GM12878 (cell line): Measurements from ENCODE around the gene TTC5. TPM values are rescaled to one million over a fixed set of nuclear protein-coding genes. Genes with fewer than 3 reads are reported as not detected.
A peak's percentile ranks its signal among the peaks of the same experiment; 100 is the strongest.

ENCODE experiments used
- ATF7 ChIP-seq: fragments of 450-650 bp; IDR thresholded peaks from 2 replicates; pipeline ENCODE4 v1.6.1; 2016; ENCODE audit warnings: low read depth, mild to moderate bottlenecking
- EP300 ChIP-seq, 2 experiments: fragments of 150-350 bp in 1 of 2; IDR thresholded peaks; 2 replicates each; pipeline ENCODE4 v1.6.1; 2011 to 2012; ENCODE audit warnings: low read depth in 2 of 2, low read length in 2 of 2, borderline replicate concordance in 1 of 2, improper control_type of control experiment in 1 of 2, inconsistent platforms in 1 of 2; ENCODE audit not compliant: control insufficient read depth in 1 of 2
- FOXK2 ChIP-seq: fragments of 450-650 bp; IDR thresholded peaks from 2 replicates; pipeline ENCODE4 v1.6.1; 2017; ENCODE audit warnings: mild to moderate bottlenecking, moderate library complexity
- HDAC6 ChIP-seq: fragments of 200-600 bp; sonication (generic); IDR thresholded peaks from one replicate; pipeline ENCODE4 v1.8.0; 2017; ENCODE audit warnings: antibody characterized with exemption; ENCODE audit not compliant: unreplicated experiment
- MTA2 ChIP-seq: fragments of 450-650 bp; IDR thresholded peaks from 2 replicates; pipeline ENCODE4 v1.6.1; 2016; ENCODE audit warnings: low read depth, mild to moderate bottlenecking, moderate library complexity
- MXI1 ChIP-seq: fragments of 150-350 bp; IDR thresholded peaks from 2 replicates; pipeline ENCODE4 v1.6.1; 2011; ENCODE audit warnings: low read depth, mild to moderate bottlenecking, inconsistent platforms, low read length, improper control_type of control experiment
- SIN3A ChIP-seq: IDR thresholded peaks from 2 replicates; pipeline ENCODE4 v1.6.1; 2012; ENCODE audit warnings: low read depth, low read length, improper control_type of control experiment
- SMAD5 ChIP-seq: IDR thresholded peaks from 2 replicates; pipeline ENCODE4 v1.6.1; 2016; ENCODE audit warnings: antibody characterized with exemption, low read depth
- SMC3 ChIP-seq: IDR thresholded peaks from 2 replicates; pipeline ENCODE4 v1.6.1; 2011; ENCODE audit warnings: low read length, improper control_type of control experiment, borderline replicate concordance
- SREBF1 ChIP-seq: IDR thresholded peaks from 2 replicates; pipeline ENCODE4 v1.6.1; 2012; ENCODE audit warnings: mild to moderate bottlenecking, low read length
- TARDBP ChIP-seq: IDR thresholded peaks from 2 replicates; pipeline ENCODE4 v1.6.1; 2016; ENCODE audit warnings: borderline replicate concordance
- polyA plus RNA-seq, 11 experiments: library from polyadenylated mRNA; depleted of rRNA in 4 of 11; unstranded in 6 of 11; stranded (reverse) in 5 of 11; fragments of >200 nt; fragmentation: Nextera tagmentation in 4 of 11; fragmentation: Illumina TruSeq in 1 of 11; extraction: Ambion mirVana in 4 of 11; extraction: Trizol in 1 of 11; gene quantifications; 1 replicate in 1 of 11; 2 replicates in 10 of 11; pipeline versions ENCODE4 v1.2.1 to v1.2.3, GENCODE V29; 2011 to 2016; ENCODE audit warnings: inconsistent platforms in 2 of 11, missing spikeins in 2 of 11, low read depth in 1 of 11
- total RNA-seq, 4 experiments: library from RNA; depleted of rRNA in 3 of 4; stranded (reverse); fragments of >200 nt in 3 of 4; fragmentation: Illumina TruSeq in 1 of 4; extraction: Trizol in 1 of 4; gene quantifications; 2 replicates each; pipeline versions ENCODE4 v1.2.1 to v1.2.3, GENCODE V29; 2013 to 2021
- TF ChIP-seq, protein P1 (sequence below): fragments of 450-650 bp; IDR thresholded peaks from 2 replicates; pipeline ENCODE4 v1.6.1; 2018; ENCODE audit warnings: mild to moderate bottlenecking, low read depth, moderate library complexity; ENCODE audit not compliant: partially characterized antibody
- TF ChIP-seq, protein P2 (sequence below): IDR thresholded peaks from 2 replicates; pipeline ENCODE4 v1.6.1; 2011; ENCODE audit warnings: low read depth, mild to moderate bottlenecking, low read length, moderate library complexity, borderline replicate concordance; ENCODE audit errors: extremely low read depth
- TF ChIP-seq, protein P3 (sequence below): IDR thresholded peaks from 2 replicates; pipeline ENCODE4 v1.6.1; 2012; ENCODE audit warnings: mild to moderate bottlenecking, low read depth, low read length
- TF ChIP-seq, protein P4 (sequence below): fragments of 450-650 bp; conservative IDR thresholded peaks from 2 replicates; pipeline ENCODE4 v1.6.1; 2017; ENCODE audit warnings: mild to moderate bottlenecking, moderate library complexity
- TF ChIP-seq, protein P5 (sequence below): fragments of 150-350 bp; IDR thresholded peaks from 2 replicates; pipeline ENCODE4 v1.6.1; 2016; ENCODE audit warnings: low read depth, low read length

Gene TTC5
- total and polyA plus RNA-seq, 10 of the 15 experiments (the other 5 are each of a cell fraction or from before 2014, with no cell fraction given) = 6.9 to 21.6 (median 13.5) TPM

DNA sequence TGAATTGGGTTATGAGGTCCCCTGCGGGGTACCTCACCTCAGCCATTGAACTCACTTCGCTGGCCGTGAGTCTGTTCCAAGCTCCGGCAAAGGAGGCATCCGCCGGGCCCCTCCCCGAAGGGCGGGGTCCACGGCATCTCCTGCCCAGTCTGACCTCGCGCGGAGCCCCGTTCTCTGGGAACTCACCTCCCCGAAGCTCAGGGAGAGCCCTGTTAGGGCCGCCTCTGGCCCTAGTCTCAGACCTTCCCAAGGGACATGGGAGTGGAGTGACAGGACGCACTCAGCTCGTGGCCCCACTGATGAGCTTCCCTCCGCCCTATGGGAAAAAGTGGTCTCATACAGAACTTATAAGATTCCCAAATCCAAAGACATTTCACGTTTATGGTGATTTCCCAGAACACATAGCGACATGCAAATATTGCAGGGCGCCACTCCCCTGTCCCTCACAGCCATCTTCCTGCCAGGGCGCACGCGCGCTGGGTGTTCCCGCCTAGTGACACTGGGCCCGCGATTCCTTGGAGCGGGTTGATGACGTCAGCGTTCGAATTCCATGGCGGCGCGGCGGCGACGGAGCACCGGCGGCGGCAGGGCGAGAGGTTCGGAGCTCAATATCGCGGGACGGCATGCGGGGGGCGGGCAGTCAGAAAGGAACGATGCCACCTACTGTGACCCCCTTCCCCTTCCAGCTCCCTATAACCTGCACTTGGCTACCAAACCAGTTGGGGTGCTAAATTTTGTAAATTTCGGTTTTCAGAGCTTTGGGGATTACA, 37.5 kb upstream of the TTC5 start, which contains the start of gene PARP2 (continued):
- TF ChIP-seq ATF7 (peak; percentile 99), SMC3 (peak; percentile 12; the same call in 1 of the 2 replicates), FOXK2 (no peak), SMAD5 (peak; percentile 98), MTA2 (0 out of 2 replicates have a peak, but pooled peaks have one; percentile 43), EP300 (IDR thresholded peaks at IDR 0.05; ENCODE audit: borderline replicate concordance in 1 of 2, control insufficient read depth in 1 of 2, low read depth in 2 of 2, low read length in 2 of 2) (no peak), HDAC6 (no peak), TARDBP (peak; percentile 91), SIN3A (no peak; the same call in 1 of the 2 replicates), MXI1 (peak; percentile 15; the same call in 1 of the 2 replicates), SREBF1 (no peak)
- TF ChIP-seq, protein P1, sequence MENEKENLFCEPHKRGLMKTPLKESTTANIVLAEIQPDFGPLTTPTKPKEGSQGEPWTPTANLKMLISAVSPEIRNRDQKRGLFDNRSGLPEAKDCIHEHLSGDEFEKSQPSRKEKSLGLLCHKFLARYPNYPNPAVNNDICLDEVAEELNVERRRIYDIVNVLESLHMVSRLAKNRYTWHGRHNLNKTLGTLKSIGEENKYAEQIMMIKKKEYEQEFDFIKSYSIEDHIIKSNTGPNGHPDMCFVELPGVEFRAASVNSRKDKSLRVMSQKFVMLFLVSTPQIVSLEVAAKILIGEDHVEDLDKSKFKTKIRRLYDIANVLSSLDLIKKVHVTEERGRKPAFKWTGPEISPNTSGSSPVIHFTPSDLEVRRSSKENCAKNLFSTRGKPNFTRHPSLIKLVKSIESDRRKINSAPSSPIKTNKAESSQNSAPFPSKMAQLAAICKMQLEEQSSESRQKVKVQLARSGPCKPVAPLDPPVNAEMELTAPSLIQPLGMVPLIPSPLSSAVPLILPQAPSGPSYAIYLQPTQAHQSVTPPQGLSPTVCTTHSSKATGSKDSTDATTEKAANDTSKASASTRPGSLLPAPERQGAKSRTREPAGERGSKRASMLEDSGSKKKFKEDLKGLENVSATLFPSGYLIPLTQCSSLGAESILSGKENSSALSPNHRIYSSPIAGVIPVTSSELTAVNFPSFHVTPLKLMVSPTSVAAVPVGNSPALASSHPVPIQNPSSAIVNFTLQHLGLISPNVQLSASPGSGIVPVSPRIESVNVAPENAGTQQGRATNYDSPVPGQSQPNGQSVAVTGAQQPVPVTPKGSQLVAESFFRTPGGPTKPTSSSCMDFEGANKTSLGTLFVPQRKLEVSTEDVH = no peak
- TF ChIP-seq, protein P2, sequence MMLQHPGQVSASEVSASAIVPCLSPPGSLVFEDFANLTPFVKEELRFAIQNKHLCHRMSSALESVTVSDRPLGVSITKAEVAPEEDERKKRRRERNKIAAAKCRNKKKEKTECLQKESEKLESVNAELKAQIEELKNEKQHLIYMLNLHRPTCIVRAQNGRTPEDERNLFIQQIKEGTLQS = peak; percentile 30; the same call in 1 of the 2 replicates
- TF ChIP-seq, protein P3, sequence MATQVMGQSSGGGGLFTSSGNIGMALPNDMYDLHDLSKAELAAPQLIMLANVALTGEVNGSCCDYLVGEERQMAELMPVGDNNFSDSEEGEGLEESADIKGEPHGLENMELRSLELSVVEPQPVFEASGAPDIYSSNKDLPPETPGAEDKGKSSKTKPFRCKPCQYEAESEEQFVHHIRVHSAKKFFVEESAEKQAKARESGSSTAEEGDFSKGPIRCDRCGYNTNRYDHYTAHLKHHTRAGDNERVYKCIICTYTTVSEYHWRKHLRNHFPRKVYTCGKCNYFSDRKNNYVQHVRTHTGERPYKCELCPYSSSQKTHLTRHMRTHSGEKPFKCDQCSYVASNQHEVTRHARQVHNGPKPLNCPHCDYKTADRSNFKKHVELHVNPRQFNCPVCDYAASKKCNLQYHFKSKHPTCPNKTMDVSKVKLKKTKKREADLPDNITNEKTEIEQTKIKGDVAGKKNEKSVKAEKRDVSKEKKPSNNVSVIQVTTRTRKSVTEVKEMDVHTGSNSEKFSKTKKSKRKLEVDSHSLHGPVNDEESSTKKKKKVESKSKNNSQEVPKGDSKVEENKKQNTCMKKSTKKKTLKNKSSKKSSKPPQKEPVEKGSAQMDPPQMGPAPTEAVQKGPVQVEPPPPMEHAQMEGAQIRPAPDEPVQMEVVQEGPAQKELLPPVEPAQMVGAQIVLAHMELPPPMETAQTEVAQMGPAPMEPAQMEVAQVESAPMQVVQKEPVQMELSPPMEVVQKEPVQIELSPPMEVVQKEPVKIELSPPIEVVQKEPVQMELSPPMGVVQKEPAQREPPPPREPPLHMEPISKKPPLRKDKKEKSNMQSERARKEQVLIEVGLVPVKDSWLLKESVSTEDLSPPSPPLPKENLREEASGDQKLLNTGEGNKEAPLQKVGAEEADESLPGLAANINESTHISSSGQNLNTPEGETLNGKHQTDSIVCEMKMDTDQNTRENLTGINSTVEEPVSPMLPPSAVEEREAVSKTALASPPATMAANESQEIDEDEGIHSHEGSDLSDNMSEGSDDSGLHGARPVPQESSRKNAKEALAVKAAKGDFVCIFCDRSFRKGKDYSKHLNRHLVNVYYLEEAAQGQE = no peak
- TF ChIP-seq, protein P4, sequence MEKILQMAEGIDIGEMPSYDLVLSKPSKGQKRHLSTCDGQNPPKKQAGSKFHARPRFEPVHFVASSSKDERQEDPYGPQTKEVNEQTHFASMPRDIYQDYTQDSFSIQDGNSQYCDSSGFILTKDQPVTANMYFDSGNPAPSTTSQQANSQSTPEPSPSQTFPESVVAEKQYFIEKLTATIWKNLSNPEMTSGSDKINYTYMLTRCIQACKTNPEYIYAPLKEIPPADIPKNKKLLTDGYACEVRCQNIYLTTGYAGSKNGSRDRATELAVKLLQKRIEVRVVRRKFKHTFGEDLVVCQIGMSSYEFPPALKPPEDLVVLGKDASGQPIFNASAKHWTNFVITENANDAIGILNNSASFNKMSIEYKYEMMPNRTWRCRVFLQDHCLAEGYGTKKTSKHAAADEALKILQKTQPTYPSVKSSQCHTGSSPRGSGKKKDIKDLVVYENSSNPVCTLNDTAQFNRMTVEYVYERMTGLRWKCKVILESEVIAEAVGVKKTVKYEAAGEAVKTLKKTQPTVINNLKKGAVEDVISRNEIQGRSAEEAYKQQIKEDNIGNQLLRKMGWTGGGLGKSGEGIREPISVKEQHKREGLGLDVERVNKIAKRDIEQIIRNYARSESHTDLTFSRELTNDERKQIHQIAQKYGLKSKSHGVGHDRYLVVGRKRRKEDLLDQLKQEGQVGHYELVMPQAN = peak; percentile 43; the same call in 1 of the 2 replicates
- TF ChIP-seq, protein P5, sequence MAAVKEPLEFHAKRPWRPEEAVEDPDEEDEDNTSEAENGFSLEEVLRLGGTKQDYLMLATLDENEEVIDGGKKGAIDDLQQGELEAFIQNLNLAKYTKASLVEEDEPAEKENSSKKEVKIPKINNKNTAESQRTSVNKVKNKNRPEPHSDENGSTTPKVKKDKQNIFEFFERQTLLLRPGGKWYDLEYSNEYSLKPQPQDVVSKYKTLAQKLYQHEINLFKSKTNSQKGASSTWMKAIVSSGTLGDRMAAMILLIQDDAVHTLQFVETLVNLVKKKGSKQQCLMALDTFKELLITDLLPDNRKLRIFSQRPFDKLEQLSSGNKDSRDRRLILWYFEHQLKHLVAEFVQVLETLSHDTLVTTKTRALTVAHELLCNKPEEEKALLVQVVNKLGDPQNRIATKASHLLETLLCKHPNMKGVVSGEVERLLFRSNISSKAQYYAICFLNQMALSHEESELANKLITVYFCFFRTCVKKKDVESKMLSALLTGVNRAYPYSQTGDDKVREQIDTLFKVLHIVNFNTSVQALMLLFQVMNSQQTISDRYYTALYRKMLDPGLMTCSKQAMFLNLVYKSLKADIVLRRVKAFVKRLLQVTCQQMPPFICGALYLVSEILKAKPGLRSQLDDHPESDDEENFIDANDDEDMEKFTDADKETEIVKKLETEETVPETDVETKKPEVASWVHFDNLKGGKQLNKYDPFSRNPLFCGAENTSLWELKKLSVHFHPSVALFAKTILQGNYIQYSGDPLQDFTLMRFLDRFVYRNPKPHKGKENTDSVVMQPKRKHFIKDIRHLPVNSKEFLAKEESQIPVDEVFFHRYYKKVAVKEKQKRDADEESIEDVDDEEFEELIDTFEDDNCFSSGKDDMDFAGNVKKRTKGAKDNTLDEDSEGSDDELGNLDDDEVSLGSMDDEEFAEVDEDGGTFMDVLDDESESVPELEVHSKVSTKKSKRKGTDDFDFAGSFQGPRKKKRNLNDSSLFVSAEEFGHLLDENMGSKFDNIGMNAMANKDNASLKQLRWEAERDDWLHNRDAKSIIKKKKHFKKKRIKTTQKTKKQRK = no peak
